OCI-LY7 (cell line): ENCODE data around the gene KRTCAP2.
"Not testable (repeated sequence)": the region's sequence is repeated elsewhere in the genome, so short reads cannot be mapped to it uniquely, and the experiment has no call there.

Experiments
- EZH2phosphoT487 ChIP-seq: fragments of 200-600 bp; sonication (generic); IDR thresholded peaks from 2 replicates; pipeline ENCODE4 v1.6.1; 2018; ENCODE audit warnings: low read depth, borderline replicate concordance, mild to moderate bottlenecking, mixed run types, antibody characterized with exemption, low read length, moderate library complexity, mixed read lengths
- TF ChIP-seq, protein P1 (sequence below): fragments of 200-600 bp; sonication (generic); conservative IDR thresholded peaks from 2 replicates; pipeline ENCODE4 v1.5.1; 2014; ENCODE audit warnings: mild to moderate bottlenecking, antibody characterized with exemption, low read length, moderate library complexity, mixed read lengths

DNA sequence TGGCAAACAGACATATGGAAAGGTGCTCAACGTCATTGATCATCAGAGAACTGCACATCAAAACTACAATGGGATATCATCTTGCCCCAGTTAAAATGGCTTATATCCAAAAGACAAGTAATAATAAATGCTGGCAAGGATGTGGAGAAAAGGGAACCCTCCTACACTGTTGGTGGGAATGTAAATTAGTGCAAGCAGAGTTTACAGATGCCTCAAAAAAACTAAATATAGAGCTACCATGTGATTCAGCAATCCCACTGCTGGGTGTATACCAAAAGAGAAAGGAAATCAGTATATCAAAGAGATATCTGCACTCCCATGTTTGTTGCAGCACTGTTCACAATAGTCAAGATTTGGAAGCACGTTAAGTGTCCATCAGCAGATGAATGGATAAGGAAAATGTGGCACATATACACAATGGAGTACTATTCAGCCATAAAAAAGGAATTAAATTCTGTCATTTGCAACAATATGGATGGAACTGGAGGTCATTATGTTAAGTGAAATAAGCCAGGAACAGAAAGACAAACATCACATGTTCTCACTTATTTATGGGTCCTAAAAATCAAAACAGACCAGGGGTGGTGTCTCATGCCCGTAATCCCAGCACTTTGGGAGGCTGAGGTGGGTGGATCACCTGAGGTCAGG, 17.0 kb downstream of the KRTCAP2 start:
- TF ChIP-seq, protein P1, sequence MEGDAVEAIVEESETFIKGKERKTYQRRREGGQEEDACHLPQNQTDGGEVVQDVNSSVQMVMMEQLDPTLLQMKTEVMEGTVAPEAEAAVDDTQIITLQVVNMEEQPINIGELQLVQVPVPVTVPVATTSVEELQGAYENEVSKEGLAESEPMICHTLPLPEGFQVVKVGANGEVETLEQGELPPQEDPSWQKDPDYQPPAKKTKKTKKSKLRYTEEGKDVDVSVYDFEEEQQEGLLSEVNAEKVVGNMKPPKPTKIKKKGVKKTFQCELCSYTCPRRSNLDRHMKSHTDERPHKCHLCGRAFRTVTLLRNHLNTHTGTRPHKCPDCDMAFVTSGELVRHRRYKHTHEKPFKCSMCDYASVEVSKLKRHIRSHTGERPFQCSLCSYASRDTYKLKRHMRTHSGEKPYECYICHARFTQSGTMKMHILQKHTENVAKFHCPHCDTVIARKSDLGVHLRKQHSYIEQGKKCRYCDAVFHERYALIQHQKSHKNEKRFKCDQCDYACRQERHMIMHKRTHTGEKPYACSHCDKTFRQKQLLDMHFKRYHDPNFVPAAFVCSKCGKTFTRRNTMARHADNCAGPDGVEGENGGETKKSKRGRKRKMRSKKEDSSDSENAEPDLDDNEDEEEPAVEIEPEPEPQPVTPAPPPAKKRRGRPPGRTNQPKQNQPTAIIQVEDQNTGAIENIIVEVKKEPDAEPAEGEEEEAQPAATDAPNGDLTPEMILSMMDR: not testable (repeated sequence)
- not testable (repeated sequence) for TF ChIP-seq EZH2phosphoT487
